Lung (tissue), 12 donors: Measurements from ENCODE around the gene ABCD4. TPM values are rescaled to one million over a fixed set of nuclear protein-coding genes. Genes with fewer than 3 reads are reported as not detected.
A peak's percentile ranks its signal among the peaks of the same experiment; 100 is the strongest.

Experiments
- ATAC-seq: fragments of 200-7000 bp; cut with Tn5 transposase; one replicate; pipeline ENCODE4 v1.9.1; 2020; ENCODE audit warnings: moderate number of reproducible peaks; ENCODE audit not compliant: insufficient read depth, low FRiP score
- DNase-seq, 3 donors: peaks; one replicate each; pipeline ENCODE4 v3.0.0-alpha.2; 2013 to 2017
- H3K27ac ChIP-seq, 2 donors: one replicate each; pipeline ENCODE4 v1.5.1; 2013; ENCODE audit warnings: mild to moderate bottlenecking in 2 of 2, moderate library complexity in 2 of 2, control low read depth in 1 of 2, inconsistent platforms in 1 of 2, low read depth in 1 of 2, low read length in 1 of 2
- H3K27me3 ChIP-seq, 3 donors: one replicate each; pipeline ENCODE4 v1.5.1; 2013; ENCODE audit warnings: low read length in 2 of 3; ENCODE audit not compliant: control insufficient read depth in 3 of 3, insufficient read depth in 3 of 3
- H3K36me3 ChIP-seq, 4 donors: one replicate each; pipeline ENCODE4 v1.5.1; 2013; ENCODE audit warnings: low read length in 4 of 4, mild to moderate bottlenecking in 1 of 4, moderate library complexity in 1 of 4; ENCODE audit not compliant: control insufficient read depth in 4 of 4, insufficient read depth in 4 of 4
- H3K4me1 ChIP-seq, 5 donors: one replicate each; pipeline ENCODE4 v1.5.1; 2013; ENCODE audit warnings: low read length in 5 of 5, mild to moderate bottlenecking in 2 of 5, moderate library complexity in 1 of 5; ENCODE audit not compliant: control insufficient read depth in 5 of 5, insufficient read depth in 5 of 5
- H3K4me3 ChIP-seq: one replicate; pipeline ENCODE4 v1.5.1; 2013; ENCODE audit warnings: mild to moderate bottlenecking, control low read depth, moderate library complexity
- H3K9ac ChIP-seq, 2 donors: one replicate each; pipeline ENCODE4 v1.5.1; 2013; ENCODE audit warnings: low read length in 2 of 2, control low read depth in 1 of 2; ENCODE audit not compliant: insufficient read depth in 1 of 2
- H3K9me3 ChIP-seq, 4 donors: one replicate each; pipeline ENCODE4 v1.5.1; 2013; ENCODE audit warnings: low read length in 3 of 4, mild to moderate bottlenecking in 1 of 4, moderate library complexity in 1 of 4; ENCODE audit not compliant: control insufficient read depth in 4 of 4, insufficient read depth in 3 of 4
- CTCF ChIP-seq: IDR thresholded peaks from 2 replicates; pipeline ENCODE4 v1.5.1; 2012; ENCODE audit warnings: mild to moderate bottlenecking; ENCODE audit errors: control extremely low read depth, extremely low read depth
- WGBS, 2 donors: extraction: QIAGEN DNeasy Blood & Tissue Kit; methylation state at CpG; one replicate each; pipeline ENCODE4 v1.1.7; 2013; 5-methylcytosine and 5-hydroxymethylcytosine counted together
- polyA plus RNA-seq, 2 donors: library from polyadenylated mRNA; stranded (reverse); fragments of 200-250 nt; gene quantifications; one replicate each; pipeline ENCODE4 v1.2.1, GENCODE V29; 2013
- total RNA-seq, 2 donors: library from RNA; depleted of rRNA in 1 of 2; stranded (reverse); fragments of >200 nt in 1 of 2; gene quantifications; one replicate each; pipeline ENCODE4 v1.2.1, GENCODE V29; 2014 to 2021
- donor health status: control.
- donor health status: control.
- donor health status: Bipolar disorder and iron deficiency.
- donor health status: healthy.
- donor health status: DM: yes; HTN: yes; CAD: no.

The ABCD4 gene
- total and polyA plus RNA-seq, 4 donors, result 25.7 to 72.7 (median 43.1) TPM

- Histone ChIP-seq H3K4me1 (peaks cover 0 to 7% (median 0%) of the 10 kb centered on the region in 5 donors), H3K27me3 (peaks cover 0 to 9% (median 0%) of the 10 kb centered on the region in 3 donors), H3K27ac (no peak overlapping the region), H3K9ac (no peak overlapping the region), H3K36me3 (no peaks in the 10 kb centered on the region), H3K9me3 (no peaks in the 10 kb centered on the region), H3K4me3 (peak overlapping the region; percentile 26)
- WGBS, 2 donors, result 6% methylated on average over 55 to 56 of the region's 56 CpGs
- TF ChIP-seq CTCF, result no peak
- DNase-seq (no peak), ATAC-seq (no peak)
Observed at GRCh38 chr14:74257941-74258763, 44.6 kb downstream of the ABCD4 start.

GRCh38 chr14:74257078-74257940, 45.4 kb downstream of the ABCD4 start:
- no peaks in the 10 kb centered on the region for H3K36me3 ChIP-seq
- peak overlapping the region; percentile 26 for H3K4me3 ChIP-seq
- no peaks in the 10 kb centered on the region for H3K9me3 ChIP-seq
- H3K27me3 ChIP-seq, result peaks cover 0 to 9% (median 0%) of the 10 kb centered on the region in 3 donors
- peak; percentile 67 for TF ChIP-seq CTCF
- no peak overlapping the region for H3K9ac ChIP-seq
- ATAC-seq (peak; percentile 96), DNase-seq (peak; percentile 27 to 53 (median 47))
- 2 to 4% methylated on average over 67 to 68 of the region's 68 CpGs for WGBS, 2 donors
- H3K27ac ChIP-seq, result no peak overlapping the region
- peaks cover 0 to 7% (median 0%) of the 10 kb centered on the region in 5 donors for H3K4me1 ChIP-seq

GRCh38 chr14:74255281-74255680, 47.5 kb downstream of the ABCD4 start:
- Histone ChIP-seq H3K9me3 (no peaks in the 10 kb centered on the region), H3K9ac (no peak overlapping the region), H3K36me3 (no peaks in the 10 kb centered on the region), H3K27ac (no peak overlapping the region), H3K27me3 (peaks cover 0 to 9% (median 0%) of the 10 kb centered on the region in 3 donors), H3K4me3 (no peak overlapping the region), H3K4me1 (peaks cover 0 to 7% (median 4%) of the 10 kb centered on the region in 5 donors)
- DNase-seq, result no peak
- ATAC-seq, result no peak
- TF ChIP-seq CTCF, result no peak
- WGBS, 2 donors, result 88 to 92% methylated on average over 3 of the region's 3 CpGs
